ENCODE data around the gene FOXA3.

Gene FOXA3

GRCh38 chr19:45821103-45821521 lies 43.0 kb upstream of the FOXA3 start:
- peaks cover 0 to 10% of the 10 kb centered on the region in 2 donors for H3K4me1 ChIP-seq (ENCODE audit: control insufficient read depth in 1 of 2, insufficient read depth in 2 of 2, low read length in 2 of 2)
- no peak overlapping the region for H3K9ac ChIP-seq (ENCODE audit: low read depth in 1 of 2, low read length in 2 of 2)
- no peak overlapping the region for H3K27ac ChIP-seq (ENCODE audit: low read depth, low read length)
- H3K4me3 ChIP-seq (ENCODE audit: low read depth in 1 of 2, low read length in 2 of 2) = no peak overlapping the region
- no peaks in the 10 kb centered on the region for H3K27me3 ChIP-seq (ENCODE audit: control insufficient read depth in 1 of 2, insufficient read depth in 2 of 2, low read length in 2 of 2)
- no peaks in the 10 kb centered on the region for H3K9me3 ChIP-seq (ENCODE audit: control insufficient read depth in 1 of 2, low read length in 2 of 2)
- H3K36me3 ChIP-seq (ENCODE audit: control insufficient read depth in 1 of 2, insufficient read depth in 2 of 2, low read length in 2 of 2) = peaks cover 37 to 64% of the 10 kb centered on the region in 2 donors

- no peaks in the 10 kb centered on the region for H3K27me3 ChIP-seq (ENCODE audit: control insufficient read depth in 1 of 2, insufficient read depth in 2 of 2, low read length in 2 of 2)
- H3K4me3 ChIP-seq (ENCODE audit: low read depth in 1 of 2, low read length in 2 of 2) = no peak overlapping the region
- no peak overlapping the region for H3K27ac ChIP-seq (ENCODE audit: low read depth, low read length)
- H3K36me3 ChIP-seq (ENCODE audit: control insufficient read depth in 1 of 2, insufficient read depth in 2 of 2, low read length in 2 of 2) = peaks cover 42 to 68% of the 10 kb centered on the region in 2 donors
- H3K4me1 ChIP-seq (ENCODE audit: control insufficient read depth in 1 of 2, insufficient read depth in 2 of 2, low read length in 2 of 2) = peaks cover 0 to 10% of the 10 kb centered on the region in 2 donors
- no peaks in the 10 kb centered on the region for H3K9me3 ChIP-seq (ENCODE audit: control insufficient read depth in 1 of 2, low read length in 2 of 2)
- no peak overlapping the region for H3K9ac ChIP-seq (ENCODE audit: low read depth in 1 of 2, low read length in 2 of 2)
Measured at GRCh38 chr19:45821570-45821969, 42.6 kb upstream of the FOXA3 start.

GRCh38 chr19:45822716-45823115 lies 41.4 kb upstream of the FOXA3 start:
- H3K27ac ChIP-seq (ENCODE audit: low read depth, low read length) = no peak overlapping the region
- H3K4me3 ChIP-seq (ENCODE audit: low read depth in 1 of 2, low read length in 2 of 2) = no peak overlapping the region
- no peaks in the 10 kb centered on the region for H3K27me3 ChIP-seq (ENCODE audit: control insufficient read depth in 1 of 2, insufficient read depth in 2 of 2, low read length in 2 of 2)
- peaks cover 0 to 10% of the 10 kb centered on the region in 2 donors for H3K4me1 ChIP-seq (ENCODE audit: control insufficient read depth in 1 of 2, insufficient read depth in 2 of 2, low read length in 2 of 2)
- no peak overlapping the region for H3K9ac ChIP-seq (ENCODE audit: low read depth in 1 of 2, low read length in 2 of 2)
- H3K9me3 ChIP-seq (ENCODE audit: control insufficient read depth in 1 of 2, low read length in 2 of 2) = no peaks in the 10 kb centered on the region
- H3K36me3 ChIP-seq (ENCODE audit: control insufficient read depth in 1 of 2, insufficient read depth in 2 of 2, low read length in 2 of 2) = peaks cover 53 to 80% of the 10 kb centered on the region in 2 donors

DNA sequence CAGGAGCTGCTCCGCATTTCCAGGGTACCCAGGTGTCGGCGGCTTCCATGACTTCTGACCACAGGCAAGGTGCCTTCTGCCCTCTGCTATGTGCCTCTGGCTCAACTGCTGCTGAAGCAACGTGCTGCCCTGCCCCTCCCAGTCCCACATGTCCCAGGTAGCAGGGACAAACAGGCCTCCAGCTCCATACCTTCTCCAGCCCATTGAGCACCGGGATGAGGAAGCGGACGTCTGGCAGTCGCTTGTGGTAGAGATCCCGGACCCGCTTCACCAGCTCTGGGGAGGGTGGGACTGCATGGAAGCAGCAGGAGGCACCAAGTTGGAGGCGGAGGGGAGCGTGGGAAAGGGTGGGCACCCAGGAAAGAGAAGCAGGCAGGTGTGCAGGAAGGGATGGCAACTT lies 40.9 kb upstream of the FOXA3 start:
- Histone ChIP-seq H3K4me1 (ENCODE audit: control insufficient read depth in 1 of 2, insufficient read depth in 2 of 2, low read length in 2 of 2) (peaks cover 0 to 10% of the 10 kb centered on the region in 2 donors), H3K9me3 (ENCODE audit: control insufficient read depth in 1 of 2, low read length in 2 of 2) (no peaks in the 10 kb centered on the region), H3K36me3 (ENCODE audit: control insufficient read depth in 1 of 2, insufficient read depth in 2 of 2, low read length in 2 of 2) (peaks cover 56 to 84% of the 10 kb centered on the region in 2 donors), H3K27ac (ENCODE audit: low read depth, low read length) (no peak overlapping the region), H3K27me3 (ENCODE audit: control insufficient read depth in 1 of 2, insufficient read depth in 2 of 2, low read length in 2 of 2) (no peaks in the 10 kb centered on the region), H3K9ac (ENCODE audit: low read depth in 1 of 2, low read length in 2 of 2) (no peak overlapping the region), H3K4me3 (ENCODE audit: low read depth in 1 of 2, low read length in 2 of 2) (no peak overlapping the region)

GRCh38 chr19:45824041-45824471 lies 40.1 kb upstream of the FOXA3 start:
- H3K27ac ChIP-seq (ENCODE audit: low read depth, low read length) = no peak overlapping the region
- no peaks in the 10 kb centered on the region for H3K9me3 ChIP-seq (ENCODE audit: control insufficient read depth in 1 of 2, low read length in 2 of 2)
- H3K4me1 ChIP-seq (ENCODE audit: control insufficient read depth in 1 of 2, insufficient read depth in 2 of 2, low read length in 2 of 2) = peaks cover 0 to 10% of the 10 kb centered on the region in 2 donors
- H3K4me3 ChIP-seq (ENCODE audit: low read depth in 1 of 2, low read length in 2 of 2) = no peak overlapping the region
- no peak overlapping the region for H3K9ac ChIP-seq (ENCODE audit: low read depth in 1 of 2, low read length in 2 of 2)
- H3K27me3 ChIP-seq (ENCODE audit: control insufficient read depth in 1 of 2, insufficient read depth in 2 of 2, low read length in 2 of 2) = no peaks in the 10 kb centered on the region
- peaks cover 65 to 93% of the 10 kb centered on the region in 2 donors for H3K36me3 ChIP-seq (ENCODE audit: control insufficient read depth in 1 of 2, insufficient read depth in 2 of 2, low read length in 2 of 2)

DNA sequence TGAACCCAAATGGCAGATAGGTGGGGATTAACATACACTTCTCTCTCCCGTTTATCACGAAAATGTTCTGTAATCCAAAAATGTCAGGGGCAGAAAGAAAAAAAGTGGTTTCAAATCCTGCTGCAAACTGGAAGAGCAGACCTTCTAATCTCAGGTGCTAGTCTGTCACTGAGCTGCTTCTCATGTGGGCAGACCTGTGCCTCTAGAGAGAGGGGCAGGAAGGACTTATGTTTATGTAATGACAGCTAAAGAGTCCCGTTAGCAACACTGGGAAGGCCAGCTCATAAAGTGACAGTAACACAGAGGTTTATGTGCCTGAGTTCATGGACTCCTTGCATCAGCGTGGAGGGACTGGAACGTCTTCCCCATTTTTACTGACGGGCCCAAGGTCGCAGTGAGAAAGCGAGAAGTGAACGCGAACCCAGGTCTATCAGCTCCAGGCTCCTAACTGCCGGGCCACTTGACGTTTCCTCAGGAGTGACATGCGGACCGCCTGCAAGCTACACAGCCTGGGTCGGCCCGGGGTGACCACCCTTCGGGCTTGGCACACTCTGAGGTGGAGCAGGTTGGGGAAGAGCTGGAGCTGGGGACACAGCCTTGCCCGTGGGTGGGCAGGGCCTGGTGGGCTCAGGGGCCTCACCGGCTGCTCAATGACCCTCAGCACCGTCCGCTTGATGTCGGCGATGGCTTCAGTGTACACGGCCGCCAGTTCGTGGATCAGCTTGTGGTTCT lies 39.4 kb upstream of the FOXA3 start:
- Histone ChIP-seq H3K27me3 (ENCODE audit: control insufficient read depth in 1 of 2, insufficient read depth in 2 of 2, low read length in 2 of 2) (no peaks in the 10 kb centered on the region), H3K9ac (ENCODE audit: low read depth in 1 of 2, low read length in 2 of 2) (no peak overlapping the region), H3K36me3 (ENCODE audit: control insufficient read depth in 1 of 2, insufficient read depth in 2 of 2, low read length in 2 of 2) (peaks cover 68 to 94% of the 10 kb centered on the region in 2 donors), H3K27ac (ENCODE audit: low read depth, low read length) (no peak overlapping the region), H3K9me3 (ENCODE audit: control insufficient read depth in 1 of 2, low read length in 2 of 2) (no peaks in the 10 kb centered on the region), H3K4me3 (ENCODE audit: low read depth in 1 of 2, low read length in 2 of 2) (no peak overlapping the region), H3K4me1 (ENCODE audit: control insufficient read depth in 1 of 2, insufficient read depth in 2 of 2, low read length in 2 of 2) (peaks cover 0 to 10% of the 10 kb centered on the region in 2 donors)

DNA sequence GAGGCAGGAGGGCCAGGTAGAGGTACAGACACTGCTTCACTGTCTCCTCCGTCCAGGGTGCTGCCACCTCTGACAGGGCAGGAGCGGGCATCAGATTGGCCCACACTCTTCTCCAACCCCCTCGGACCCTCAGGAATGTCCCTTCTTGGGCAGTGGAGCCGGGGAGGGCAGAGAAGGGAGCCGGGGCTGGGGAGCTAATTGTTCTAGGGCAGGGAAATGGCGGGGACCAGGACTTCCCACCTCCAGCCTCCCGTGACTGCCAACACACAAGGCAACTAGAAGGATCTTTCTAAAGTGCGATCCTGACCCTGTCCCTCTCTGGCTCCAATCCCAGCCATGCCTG lies 38.9 kb upstream of the FOXA3 start:
- H3K27me3 ChIP-seq (ENCODE audit: control insufficient read depth in 1 of 2, insufficient read depth in 2 of 2, low read length in 2 of 2) = no peaks in the 10 kb centered on the region
- H3K9ac ChIP-seq (ENCODE audit: low read depth in 1 of 2, low read length in 2 of 2) = no peak overlapping the region
- no peak overlapping the region for H3K4me3 ChIP-seq (ENCODE audit: low read depth in 1 of 2, low read length in 2 of 2)
- H3K36me3 ChIP-seq (ENCODE audit: control insufficient read depth in 1 of 2, insufficient read depth in 2 of 2, low read length in 2 of 2) = peaks cover 68 to 94% of the 10 kb centered on the region in 2 donors
- H3K4me1 ChIP-seq (ENCODE audit: control insufficient read depth in 1 of 2, insufficient read depth in 2 of 2, low read length in 2 of 2) = peaks cover 0 to 10% of the 10 kb centered on the region in 2 donors
- H3K9me3 ChIP-seq (ENCODE audit: control insufficient read depth in 1 of 2, low read length in 2 of 2) = no peaks in the 10 kb centered on the region
- no peak overlapping the region for H3K27ac ChIP-seq (ENCODE audit: low read depth, low read length)

GRCh38 chr19:45825917-45826893 lies 37.9 kb upstream of the FOXA3 start:
- no peaks in the 10 kb centered on the region for H3K27me3 ChIP-seq (ENCODE audit: control insufficient read depth in 1 of 2, insufficient read depth in 2 of 2, low read length in 2 of 2)
- peaks cover 0 to 10% of the 10 kb centered on the region in 2 donors for H3K4me1 ChIP-seq (ENCODE audit: control insufficient read depth in 1 of 2, insufficient read depth in 2 of 2, low read length in 2 of 2)
- H3K36me3 ChIP-seq (ENCODE audit: control insufficient read depth in 1 of 2, insufficient read depth in 2 of 2, low read length in 2 of 2) = peaks cover 74 to 92% of the 10 kb centered on the region in 2 donors
- no peak overlapping the region for H3K9ac ChIP-seq (ENCODE audit: low read depth in 1 of 2, low read length in 2 of 2)
- H3K9me3 ChIP-seq (ENCODE audit: control insufficient read depth in 1 of 2, low read length in 2 of 2) = no peaks in the 10 kb centered on the region
- no peak overlapping the region for H3K27ac ChIP-seq (ENCODE audit: low read depth, low read length)
- H3K4me3 ChIP-seq (ENCODE audit: low read depth in 1 of 2, low read length in 2 of 2) = no peak overlapping the region

DNA sequence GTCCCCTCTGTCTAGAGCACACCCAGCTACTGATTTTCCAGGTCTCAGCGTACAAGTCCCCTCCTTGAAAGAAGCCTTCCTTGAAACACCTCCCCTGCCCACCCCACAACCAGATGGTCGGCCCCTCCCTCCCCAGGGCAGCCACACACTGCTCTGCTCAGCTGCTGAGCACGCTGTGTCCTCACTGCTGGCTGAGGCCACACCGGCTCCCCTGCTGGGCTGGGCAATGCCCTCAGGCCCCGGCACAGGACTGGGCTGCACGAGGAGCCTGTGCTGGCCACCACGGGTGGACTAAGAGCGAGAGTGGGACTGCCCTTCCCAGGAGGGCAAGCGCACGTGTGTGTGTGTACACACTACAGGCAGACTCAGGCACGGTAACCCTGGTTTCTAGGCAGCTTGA lies 37.2 kb upstream of the FOXA3 start:
- no peak overlapping the region for H3K9ac ChIP-seq (ENCODE audit: low read depth in 1 of 2, low read length in 2 of 2)
- H3K4me3 ChIP-seq (ENCODE audit: low read depth in 1 of 2, low read length in 2 of 2) = no peak overlapping the region
- no peaks in the 10 kb centered on the region for H3K9me3 ChIP-seq (ENCODE audit: control insufficient read depth in 1 of 2, low read length in 2 of 2)
- no peaks in the 10 kb centered on the region for H3K27me3 ChIP-seq (ENCODE audit: control insufficient read depth in 1 of 2, insufficient read depth in 2 of 2, low read length in 2 of 2)
- H3K4me1 ChIP-seq (ENCODE audit: control insufficient read depth in 1 of 2, insufficient read depth in 2 of 2, low read length in 2 of 2) = peaks cover 0 to 10% of the 10 kb centered on the region in 2 donors
- peaks cover 78 to 92% of the 10 kb centered on the region in 2 donors for H3K36me3 ChIP-seq (ENCODE audit: control insufficient read depth in 1 of 2, insufficient read depth in 2 of 2, low read length in 2 of 2)
- H3K27ac ChIP-seq (ENCODE audit: low read depth, low read length) = no peak overlapping the region
